GM12864 (cell line): ENCODE measurements around the gene ZNF280C.

Experiments used
- DNase-seq: peaks from one replicate; pipeline ENCODE4 v3.0.0-alpha.2; 2011; ENCODE audit warnings: low read depth
- H3K4me3 ChIP-seq: 2 replicates; pipeline ENCODE4 v1.5.1; 2011; ENCODE audit warnings: mild to moderate bottlenecking, low read depth, low read length, control low read depth
- CTCF ChIP-seq: IDR thresholded peaks from 2 replicates; pipeline ENCODE4 v1.5.1; 2011; ENCODE audit warnings: low read depth, mild to moderate bottlenecking, moderate library complexity, low read length, control low read depth, inconsistent platforms; ENCODE audit errors: missing control alignments

Gene ZNF280C

GRCh38 chrX:130296743-130297142 lies 28.0 kb upstream of the ZNF280C start:
- TF ChIP-seq CTCF: no peak
- no peak for DNase-seq
- H3K4me3 ChIP-seq: no peak overlapping the region

GRCh38 chrX:130296297-130296678 lies 27.6 kb upstream of the ZNF280C start:
- no peak overlapping the region for H3K4me3 ChIP-seq
- TF ChIP-seq CTCF: no peak
- DNase-seq: no peak

GRCh38 chrX:130295519-130296296 lies 27.0 kb upstream of the ZNF280C start:
- no peak for TF ChIP-seq CTCF
- no peak for DNase-seq
- no peak overlapping the region for H3K4me3 ChIP-seq

GRCh38 chrX:130287071-130287770 lies 18.5 kb upstream of the ZNF280C start:
- TF ChIP-seq CTCF: no peak
- H3K4me3 ChIP-seq: no peak overlapping the region

GRCh38 chrX:130285710-130286109 lies 17.0 kb upstream of the ZNF280C start:
- no peak for DNase-seq
- H3K4me3 ChIP-seq: no peak overlapping the region
- no peak for TF ChIP-seq CTCF

More at GRCh38 chrX:130287071-130287770, 18.5 kb upstream of the ZNF280C start:
- DNase-seq: no peak

GRCh38 chrX:130285069-130285620 lies 16.4 kb upstream of the ZNF280C start:
- no peak for DNase-seq
- no peak overlapping the region for H3K4me3 ChIP-seq
- no peak for TF ChIP-seq CTCF
